NCI-H146 treated with DMSO at 0.1 percent for 48 hours (cell line): ENCODE data around the gene BCL2.

Experiments
- DNase-seq: peaks from one replicate; lab custom pipeline; 2025; ENCODE audit not compliant: unreplicated experiment; lab: John Stamatoyannopoulos, UW

Gene BCL2

GRCh38 chr18:63098018-63098981 is 221.3 kb downstream of the BCL2 start:
- DNase-seq, result no peak

- no peak for DNase-seq
Observed at GRCh38 chr18:63097178-63097577, 222.4 kb downstream of the BCL2 start.

GRCh38 chr18:63096327-63096874 is 223.2 kb downstream of the BCL2 start:
- no peak for DNase-seq

GRCh38 chr18:63095768-63096167 is 223.8 kb downstream of the BCL2 start:
- DNase-seq, result no peak

GRCh38 chr18:63091671-63092364 is 227.8 kb downstream of the BCL2 start:
- DNase-seq, result no peak

DNA sequence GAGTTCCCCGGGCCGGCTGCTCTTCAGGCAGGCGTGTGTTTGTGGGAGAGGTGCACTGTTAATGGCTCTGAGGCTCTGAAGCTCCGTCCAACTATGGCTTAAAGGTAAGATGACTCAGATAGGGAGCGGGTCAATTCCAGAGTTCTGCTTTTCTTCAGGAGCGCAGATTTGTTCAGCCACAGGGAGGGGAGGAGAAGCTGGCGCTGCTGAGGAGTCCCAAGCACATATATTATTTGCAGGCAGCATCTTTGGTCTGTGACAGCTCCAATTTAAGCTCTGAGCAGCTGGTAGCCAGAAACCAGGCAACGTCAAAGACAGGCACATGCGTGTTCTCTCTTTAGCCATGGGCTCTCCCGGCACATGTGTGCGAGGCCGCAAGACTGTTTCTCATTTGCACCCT is 229.2 kb downstream of the BCL2 start:
- no peak for DNase-seq

- DNase-seq, result no peak
Observed at GRCh38 chr18:63089041-63089440, 230.5 kb downstream of the BCL2 start.

DNA sequence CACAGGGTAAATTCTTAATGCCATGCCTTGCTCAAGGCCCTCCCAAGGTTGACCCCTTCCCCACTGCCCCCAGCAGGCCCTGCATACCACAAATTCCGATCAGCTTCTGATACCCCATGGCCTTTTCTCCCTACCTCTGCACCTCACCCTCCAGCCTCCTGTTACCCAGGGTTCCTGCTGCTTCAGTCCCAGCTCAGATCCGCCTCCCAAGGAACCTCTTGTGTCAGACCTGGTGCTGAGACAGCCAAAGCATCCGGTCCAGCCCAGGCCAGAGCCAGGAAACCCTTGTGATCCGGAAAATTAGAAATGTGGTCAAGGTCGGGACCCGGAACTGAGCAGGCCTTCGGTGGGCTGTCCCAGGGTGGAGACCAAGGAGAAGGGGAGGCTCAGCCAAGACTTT is 231.3 kb downstream of the BCL2 start:
- no peak for DNase-seq

- no peak for DNase-seq
Observed at GRCh38 chr18:63087421-63088230, 231.9 kb downstream of the BCL2 start.

DNA sequence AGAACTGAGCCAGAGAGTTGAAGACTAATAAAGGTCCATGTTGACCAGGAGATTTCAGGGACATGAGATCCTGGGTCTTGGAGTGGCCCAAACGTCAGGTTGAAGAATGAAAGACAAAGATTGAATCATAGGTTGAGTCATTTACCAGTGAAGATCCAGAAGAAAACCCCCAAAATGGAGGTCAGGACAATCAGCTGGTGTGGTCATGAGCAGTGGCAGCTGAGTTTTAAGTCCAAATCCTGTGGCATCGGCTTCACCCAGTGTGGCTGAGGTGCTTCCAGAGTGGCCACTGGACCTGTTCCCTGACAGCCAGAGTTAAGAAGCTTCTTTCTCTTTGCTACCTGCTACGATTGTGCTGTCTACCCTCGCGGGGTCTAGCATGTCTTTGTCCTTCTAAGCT is 234.0 kb downstream of the BCL2 start:
- DNase-seq, result no peak

DNA sequence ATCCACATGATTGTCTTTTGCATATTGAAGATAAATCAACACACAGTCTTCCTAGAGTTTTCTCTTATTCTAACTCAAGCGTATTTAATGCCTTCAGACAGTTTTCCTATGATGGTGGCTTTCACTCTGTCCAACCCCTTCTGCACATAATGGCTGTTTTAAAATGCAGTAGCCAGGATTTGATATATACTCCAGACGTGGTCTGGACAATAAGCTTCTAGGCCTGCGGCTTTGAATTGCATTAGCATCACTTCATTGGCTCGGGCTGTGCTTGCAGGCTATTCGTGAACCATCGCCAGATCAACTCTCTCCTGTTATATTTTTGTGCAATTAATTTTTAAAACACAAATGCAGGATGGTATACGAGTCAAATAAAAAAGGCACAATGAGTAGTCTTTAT is 235.3 kb downstream of the BCL2 start:
- DNase-seq, result no peak

GRCh38 chr18:63083555-63083954 is 236.0 kb downstream of the BCL2 start:
- DNase-seq, result no peak

DNA sequence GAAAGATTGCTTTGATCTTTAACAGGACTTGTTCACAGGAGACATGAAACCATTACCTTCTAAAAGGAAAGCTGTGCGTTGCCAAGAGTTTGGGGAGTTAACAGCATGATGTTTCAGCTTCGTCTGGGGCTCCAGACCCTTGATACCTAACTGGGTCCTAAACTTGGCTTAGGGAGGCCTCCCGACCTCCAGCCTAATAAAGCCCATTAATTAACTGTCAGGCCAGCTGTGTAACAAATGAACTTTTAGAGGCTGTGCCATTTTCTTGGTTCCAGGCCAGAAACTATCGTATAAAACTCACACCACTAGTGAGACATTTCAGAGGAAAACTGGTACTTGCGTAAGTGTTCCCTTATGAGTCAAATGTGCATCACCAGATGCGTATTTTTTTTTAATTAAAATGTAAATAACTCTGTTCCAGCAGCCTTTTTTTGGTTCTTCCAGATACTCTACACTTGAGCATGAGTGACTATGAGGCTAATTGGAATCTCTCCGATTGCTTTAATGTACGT is 236.5 kb downstream of the BCL2 start:
- DNase-seq, result no peak

- DNase-seq, result no peak
Observed at GRCh38 chr18:63082366-63083019, 237.1 kb downstream of the BCL2 start.

GRCh38 chr18:63079114-63079513 is 240.5 kb downstream of the BCL2 start:
- DNase-seq, result no peak

- no peak for DNase-seq
Observed at GRCh38 chr18:63078471-63078870, 241.1 kb downstream of the BCL2 start.

DNA sequence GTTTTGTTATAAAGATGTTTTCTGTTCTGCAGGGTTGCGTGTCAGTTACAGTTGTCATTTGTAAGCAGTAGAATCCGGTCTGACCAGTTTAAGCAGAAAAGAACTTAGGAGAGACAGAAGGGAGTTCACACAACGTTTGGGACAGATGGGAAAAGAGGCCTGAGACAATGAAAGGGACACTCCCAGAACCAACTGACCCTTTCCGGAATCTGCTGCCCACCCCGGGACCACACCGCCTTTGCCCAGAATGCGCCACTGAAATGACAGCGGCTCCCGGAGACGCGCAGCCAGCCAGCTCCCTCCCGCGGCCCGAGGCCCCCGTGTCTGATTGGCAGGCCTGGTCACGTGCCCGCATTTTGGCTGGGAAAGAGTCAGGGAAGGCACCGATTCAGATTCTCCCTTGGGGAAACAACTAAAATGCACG is 244.6 kb downstream of the BCL2 start:
- peak; percentile 74 for DNase-seq

GRCh38 chr18:63073481-63073880 is 246.1 kb downstream of the BCL2 start:
- peak; percentile 31 for DNase-seq
